Measurements from ENCODE around the gene LDLRAD4. TPM values are rescaled to one million over a fixed set of nuclear protein-coding genes. Genes with fewer than 3 reads are reported as not detected.

Gene LDLRAD4
- total and polyA plus RNA-seq, 8 donors = 2.0 to 47.9 (median 9.0) TPM

DNA sequence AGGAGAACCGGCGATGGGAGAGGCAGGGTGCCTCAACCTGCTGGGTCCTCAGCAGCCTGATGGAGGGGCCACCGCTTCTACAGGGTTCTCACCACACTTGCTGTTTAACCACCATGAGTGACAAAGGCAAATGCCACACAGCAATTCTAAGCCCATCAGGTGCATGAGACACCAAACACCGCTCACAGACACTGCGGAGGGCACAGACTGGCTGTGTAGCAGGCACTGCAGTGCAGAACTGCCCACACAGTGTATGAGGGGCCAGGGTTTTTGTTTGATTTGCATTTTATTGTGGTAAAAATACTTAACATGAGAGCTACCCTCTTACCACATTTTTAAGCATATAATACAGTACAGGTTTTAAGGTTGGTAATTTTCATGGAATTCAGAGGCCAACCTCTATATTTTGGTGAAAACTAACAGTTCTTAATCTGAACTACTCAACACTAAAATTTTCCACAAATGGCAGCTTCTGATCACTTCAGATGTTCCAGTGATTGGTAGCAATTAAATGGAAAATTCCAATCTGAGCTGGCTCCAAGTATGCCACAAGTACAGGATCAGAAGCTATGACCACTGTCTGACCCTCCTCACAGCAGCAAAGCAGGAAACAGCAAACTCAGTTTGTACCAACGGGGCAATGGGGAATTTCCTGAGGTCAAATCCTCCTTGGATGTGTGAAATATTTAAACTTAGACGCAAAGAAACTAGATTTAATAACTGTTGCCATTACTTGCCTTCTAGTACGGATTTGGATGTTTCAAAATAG is 440.1 kb downstream of the LDLRAD4 start:
- whole genome bisulfite sequencing, 5 donors = 80 to 91% (median 85%) methylated on average over 8 of the region's 8 CpGs
- Histone ChIP-seq H3K4me1 (peaks cover 0 to 7% (median 0%) of the 10 kb centered on the region in 4 donors), H3K27ac (no peak overlapping the region), H3K27me3 (no peaks in the 10 kb centered on the region), H3K4me3 (no peak overlapping the region), H3K36me3 (peaks cover 0 to 4% (median 3%) of the 10 kb centered on the region in 4 donors), H3K9me3 (no peaks in the 10 kb centered on the region)
- TF ChIP-seq, protein P1, sequence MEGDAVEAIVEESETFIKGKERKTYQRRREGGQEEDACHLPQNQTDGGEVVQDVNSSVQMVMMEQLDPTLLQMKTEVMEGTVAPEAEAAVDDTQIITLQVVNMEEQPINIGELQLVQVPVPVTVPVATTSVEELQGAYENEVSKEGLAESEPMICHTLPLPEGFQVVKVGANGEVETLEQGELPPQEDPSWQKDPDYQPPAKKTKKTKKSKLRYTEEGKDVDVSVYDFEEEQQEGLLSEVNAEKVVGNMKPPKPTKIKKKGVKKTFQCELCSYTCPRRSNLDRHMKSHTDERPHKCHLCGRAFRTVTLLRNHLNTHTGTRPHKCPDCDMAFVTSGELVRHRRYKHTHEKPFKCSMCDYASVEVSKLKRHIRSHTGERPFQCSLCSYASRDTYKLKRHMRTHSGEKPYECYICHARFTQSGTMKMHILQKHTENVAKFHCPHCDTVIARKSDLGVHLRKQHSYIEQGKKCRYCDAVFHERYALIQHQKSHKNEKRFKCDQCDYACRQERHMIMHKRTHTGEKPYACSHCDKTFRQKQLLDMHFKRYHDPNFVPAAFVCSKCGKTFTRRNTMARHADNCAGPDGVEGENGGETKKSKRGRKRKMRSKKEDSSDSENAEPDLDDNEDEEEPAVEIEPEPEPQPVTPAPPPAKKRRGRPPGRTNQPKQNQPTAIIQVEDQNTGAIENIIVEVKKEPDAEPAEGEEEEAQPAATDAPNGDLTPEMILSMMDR (IDR thresholded peaks at IDR 0.05) = no peak
- no peak for TF ChIP-seq POLR2A (IDR thresholded peaks at IDR 0.05)
- TF ChIP-seq EP300 (IDR thresholded peaks at IDR 0.05) = no peak
- TF ChIP-seq POLR2AphosphoS5 (IDR thresholded peaks at IDR 0.05) = no peak
- DNase-seq = no peak
- intact Hi-C loops (cut with DNase I; ENCODE audit: low total_unique reads) = no loop called here

DNA sequence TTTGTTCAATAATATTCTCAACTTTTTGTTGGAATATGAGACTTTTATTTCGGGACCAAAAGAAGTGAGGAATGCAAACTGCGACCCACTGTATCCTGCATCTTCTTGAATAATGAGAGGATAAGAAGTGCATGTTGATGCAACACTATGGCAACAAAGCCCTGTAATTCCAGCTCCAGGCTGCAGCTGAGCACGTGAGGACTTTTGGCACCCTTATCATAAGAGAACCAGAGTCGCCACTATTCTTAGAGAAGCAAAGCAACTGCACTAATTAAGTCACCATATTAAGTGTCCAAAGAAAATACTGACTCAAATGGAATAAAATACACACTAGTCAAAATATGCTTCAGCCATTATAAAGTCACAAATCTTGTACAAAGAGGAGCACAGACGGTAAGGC is 441.9 kb downstream of the LDLRAD4 start:
- TF ChIP-seq POLR2A (IDR thresholded peaks at IDR 0.05) = no peak
- TF ChIP-seq, protein P1 (IDR thresholded peaks at IDR 0.05) = no peak
- TF ChIP-seq POLR2AphosphoS5 (IDR thresholded peaks at IDR 0.05) = no peak
- H3K27ac ChIP-seq = no peak overlapping the region
- no peak overlapping the region for H3K4me3 ChIP-seq
- WGBS, 5 donors = 57 to 74% (median 69%) methylated on average over 5 of the region's 5 CpGs
- H3K9me3 ChIP-seq = no peaks in the 10 kb centered on the region
- peaks cover 0 to 7% (median 0%) of the 10 kb centered on the region in 4 donors for H3K4me1 ChIP-seq
- peak in 1 of 2 donors; percentile 49 for DNase-seq
- intact Hi-C loops (cut with DNase I; ENCODE audit: low total_unique reads) = no loop called here
- peaks cover 0 to 21% (median 14%) of the 10 kb centered on the region in 4 donors for H3K36me3 ChIP-seq
- no peaks in the 10 kb centered on the region for H3K27me3 ChIP-seq

DNA sequence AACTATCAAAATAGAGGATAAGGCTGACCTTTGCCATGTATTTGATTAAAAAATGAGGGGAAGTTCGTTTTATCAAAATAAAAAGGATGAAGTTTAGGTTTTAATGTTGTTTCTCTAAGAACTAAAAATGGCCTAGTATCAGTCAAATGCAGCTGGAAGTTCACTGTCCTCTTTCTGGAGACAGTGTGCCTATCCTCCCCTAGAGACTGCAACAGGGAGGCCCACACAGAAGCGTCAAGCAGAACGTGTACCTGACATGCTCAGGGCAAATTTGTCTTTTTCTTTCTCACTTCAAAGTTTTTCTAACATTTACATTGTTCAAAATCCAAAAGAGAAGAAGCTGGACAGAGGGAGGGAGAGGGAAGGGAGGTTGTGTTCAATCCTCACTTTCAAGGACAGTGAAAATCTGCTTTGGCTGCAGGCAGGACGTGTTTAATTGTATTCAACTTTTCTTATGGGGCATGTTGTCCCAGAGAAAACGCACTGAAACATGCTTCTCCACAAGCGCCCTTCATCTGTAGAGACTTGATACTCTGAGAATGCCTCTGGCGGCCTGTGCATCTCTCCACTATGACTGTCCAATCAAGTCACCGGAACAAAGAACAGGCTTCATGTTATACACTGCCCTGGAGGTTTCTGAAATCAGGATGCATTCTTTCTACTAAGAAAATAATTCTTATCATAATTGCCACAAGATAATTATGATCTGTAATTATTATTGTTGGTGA is 442.7 kb downstream of the LDLRAD4 start:
- H3K27me3 ChIP-seq = no peaks in the 10 kb centered on the region
- intact Hi-C loops (cut with DNase I; ENCODE audit: low total_unique reads) = no loop called here
- 75 to 85% (median 84%) methylated on average over 8 of the region's 8 CpGs for WGBS, 5 donors
- no peak for DNase-seq
- peaks cover 0 to 27% (median 21%) of the 10 kb centered on the region in 4 donors for H3K36me3 ChIP-seq
- no peak overlapping the region for H3K4me3 ChIP-seq
- peaks cover 0 to 7% (median 0%) of the 10 kb centered on the region in 4 donors for H3K4me1 ChIP-seq
- TF ChIP-seq POLR2AphosphoS5 (IDR thresholded peaks at IDR 0.05) (no peak), POLR2A (IDR thresholded peaks at IDR 0.05) (no peak), EP300 (IDR thresholded peaks at IDR 0.05) (no peak)
- TF ChIP-seq, protein P1 (IDR thresholded peaks at IDR 0.05) = no peak
- no peaks in the 10 kb centered on the region for H3K9me3 ChIP-seq
- H3K27ac ChIP-seq = no peak overlapping the region

DNA sequence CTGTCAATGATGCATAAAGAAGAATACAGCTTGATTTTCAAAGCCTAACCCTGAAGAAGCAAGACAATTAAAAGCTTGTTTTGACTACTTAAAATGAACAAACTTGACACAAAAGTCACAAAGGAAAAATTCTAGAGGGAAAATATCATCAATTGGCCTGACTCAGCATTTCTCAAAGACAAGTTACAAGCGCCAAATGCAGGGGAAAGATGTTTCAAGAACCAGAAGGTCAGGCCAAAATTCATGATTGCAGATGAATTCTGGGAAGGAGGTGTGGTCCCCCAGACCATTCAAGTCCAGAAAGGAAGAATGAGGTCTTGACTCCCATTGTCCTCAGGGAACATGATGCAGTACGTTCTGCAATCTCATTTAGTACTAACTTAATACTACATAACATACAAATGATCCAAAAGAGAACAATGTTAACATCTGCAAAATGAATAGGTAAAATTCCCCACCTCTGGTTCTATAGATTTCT is 443.3 kb downstream of the LDLRAD4 start:
- no peak for DNase-seq
- peaks cover 0 to 7% (median 0%) of the 10 kb centered on the region in 4 donors for H3K4me1 ChIP-seq
- intact Hi-C loops (cut with DNase I; ENCODE audit: low total_unique reads) = no loop called here
- H3K4me3 ChIP-seq = no peak overlapping the region
- TF ChIP-seq EP300 (IDR thresholded peaks at IDR 0.05) (no peak), POLR2A (IDR thresholded peaks at IDR 0.05) (no peak), POLR2AphosphoS5 (IDR thresholded peaks at IDR 0.05) (no peak)
- TF ChIP-seq, protein P1 (IDR thresholded peaks at IDR 0.05) = no peak
- WGBS, 5 donors = 84 to 97% (median 93%) methylated on average over 2 of the region's 2 CpGs
- H3K27me3 ChIP-seq = no peaks in the 10 kb centered on the region
- H3K36me3 ChIP-seq = peaks cover 0 to 33% (median 26%) of the 10 kb centered on the region in 4 donors
- no peaks in the 10 kb centered on the region for H3K9me3 ChIP-seq
- H3K27ac ChIP-seq = no peak overlapping the region

Data from stomach (tissue), 9 donors.